Transverse colon (tissue), 3 donors: ENCODE data around the gene MTERF2.

ENCODE experiments used
- CTCF ChIP-seq, 5 experiments: fragments of 200-600 bp in 3 of 5; fragments of 450-650 bp in 2 of 5; sonication (generic) in 3 of 5; IDR thresholded peaks; 1 replicate in 2 of 5; 2 replicates in 3 of 5; pipeline ENCODE4 v1.5.1; 2016 to 2017; ENCODE audit warnings: antibody characterized with exemption in 5 of 5, inconsistent platforms in 3 of 5, mild to moderate bottlenecking in 2 of 5, moderate library complexity in 1 of 5
- EP300 ChIP-seq: sonication (generic); formaldehyde crosslinking; IDR thresholded peaks from one replicate; pipeline ENCODE4 v1.6.1; 2017; ENCODE audit warnings: antibody characterized with exemption, low read depth

GRCh38 chr12:106986135-106986534 is 811 bp downstream of the MTERF2 start:
- TF ChIP-seq CTCF (IDR thresholded peaks at IDR 0.05) (no peak), EP300 (no peak)
